ENCODE results near the gene BCL7C. TPM values are rescaled to one million over a fixed set of nuclear protein-coding genes. Genes with fewer than 3 reads are reported as not detected.

Gene BCL7C
- total and polyA plus RNA-seq, 2 of the 13 experiments (the other 11 are each of a cell fraction or from before 2014, with no cell fraction given): 17.7 to 33.8 TPM

DNA sequence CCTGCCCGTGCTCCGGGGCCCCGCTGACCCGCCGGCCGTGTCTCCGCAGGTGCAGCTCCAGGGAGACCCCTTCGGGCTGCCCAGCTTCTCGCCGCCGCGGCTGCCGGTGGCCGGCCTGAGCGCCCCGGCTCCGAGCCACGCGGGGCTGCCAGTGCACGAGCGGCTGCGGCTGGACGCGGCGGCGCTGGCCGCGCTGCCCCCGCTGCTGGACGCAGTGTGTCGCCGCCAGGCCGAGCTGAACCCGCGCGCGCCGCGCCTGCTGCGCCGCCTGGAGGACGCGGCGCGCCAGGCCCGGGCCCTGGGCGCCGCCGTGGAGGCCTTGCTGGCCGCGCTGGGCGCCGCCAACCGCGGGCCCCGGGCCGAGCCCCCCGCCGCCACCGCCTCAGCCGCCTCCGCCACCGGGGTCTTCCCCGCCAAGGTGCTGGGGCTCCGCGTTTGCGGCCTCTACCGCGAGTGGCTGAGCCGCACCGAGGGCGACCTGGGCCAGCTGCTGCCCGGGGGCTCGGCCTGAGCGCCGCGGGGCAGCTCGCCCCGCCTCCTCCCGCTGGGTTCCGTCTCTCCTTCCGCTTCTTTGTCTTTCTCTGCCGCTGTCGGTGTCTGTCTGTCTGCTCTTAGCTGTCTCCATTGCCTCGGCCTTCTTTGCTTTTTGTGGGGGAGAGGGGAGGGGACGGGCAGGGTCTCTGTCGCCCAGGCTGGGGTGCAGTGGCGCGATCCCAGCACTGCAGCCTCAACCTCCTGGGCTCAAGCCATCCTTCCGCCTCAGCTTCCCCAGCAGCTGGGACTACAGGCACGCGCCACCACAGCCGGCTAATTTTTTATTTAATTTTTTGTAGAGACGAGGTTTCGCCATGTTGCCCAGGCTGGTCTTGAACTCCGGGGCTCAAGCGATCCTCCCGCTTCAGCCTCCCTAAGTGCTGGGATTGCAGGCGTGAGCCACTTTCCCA is 8.4 kb upstream of the BCL7C start (continued):
- TF ChIP-seq, protein P1, sequence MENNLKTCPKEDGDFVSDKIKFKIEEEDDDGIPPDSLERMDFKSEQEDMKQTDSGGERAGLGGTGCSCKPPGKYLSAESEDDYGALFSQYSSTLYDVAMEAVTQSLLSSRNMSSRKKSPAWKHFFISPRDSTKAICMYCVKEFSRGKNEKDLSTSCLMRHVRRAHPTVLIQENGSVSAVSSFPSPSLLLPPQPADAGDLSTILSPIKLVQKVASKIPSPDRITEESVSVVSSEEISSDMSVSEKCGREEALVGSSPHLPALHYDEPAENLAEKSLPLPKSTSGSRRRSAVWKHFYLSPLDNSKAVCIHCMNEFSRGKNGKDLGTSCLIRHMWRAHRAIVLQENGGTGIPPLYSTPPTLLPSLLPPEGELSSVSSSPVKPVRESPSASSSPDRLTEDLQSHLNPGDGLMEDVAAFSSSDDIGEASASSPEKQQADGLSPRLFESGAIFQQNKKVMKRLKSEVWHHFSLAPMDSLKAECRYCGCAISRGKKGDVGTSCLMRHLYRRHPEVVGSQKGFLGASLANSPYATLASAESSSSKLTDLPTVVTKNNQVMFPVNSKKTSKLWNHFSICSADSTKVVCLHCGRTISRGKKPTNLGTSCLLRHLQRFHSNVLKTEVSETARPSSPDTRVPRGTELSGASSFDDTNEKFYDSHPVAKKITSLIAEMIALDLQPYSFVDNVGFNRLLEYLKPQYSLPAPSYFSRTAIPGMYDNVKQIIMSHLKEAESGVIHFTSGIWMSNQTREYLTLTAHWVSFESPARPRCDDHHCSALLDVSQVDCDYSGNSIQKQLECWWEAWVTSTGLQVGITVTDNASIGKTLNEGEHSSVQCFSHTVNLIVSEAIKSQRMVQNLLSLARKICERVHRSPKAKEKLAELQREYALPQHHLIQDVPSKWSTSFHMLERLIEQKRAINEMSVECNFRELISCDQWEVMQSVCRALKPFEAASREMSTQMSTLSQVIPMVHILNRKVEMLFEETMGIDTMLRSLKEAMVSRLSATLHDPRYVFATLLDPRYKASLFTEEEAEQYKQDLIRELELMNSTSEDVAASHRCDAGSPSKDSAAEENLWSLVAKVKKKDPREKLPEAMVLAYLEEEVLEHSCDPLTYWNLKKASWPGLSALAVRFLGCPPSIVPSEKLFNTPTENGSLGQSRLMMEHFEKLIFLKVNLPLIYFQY (CRISPR knock-in tag; IDR thresholded peaks at IDR 0.05; ENCODE audit: borderline replicate concordance): no peak
- TF ChIP-seq ZNF75D (CRISPR knock-in tag; IDR thresholded peaks at IDR 0.05; ENCODE audit: borderline replicate concordance) (no peak), ZNF720 (CRISPR knock-in tag; IDR thresholded peaks at IDR 0.05) (no peak), BCL6 (CRISPR knock-in tag; IDR thresholded peaks at IDR 0.05) (no peak), ISX (CRISPR knock-in tag; conservative IDR thresholded peaks at IDR 0.05) (no peak), TGIF2 (CRISPR knock-in tag; IDR thresholded peaks at IDR 0.05) (peak; percentile 61; the same call in 1 of the 2 replicates), ZNF33B (CRISPR knock-in tag; IDR thresholded peaks at IDR 0.05) (no peak), NFRKB (IDR thresholded peaks at IDR 0.05) (no peak), ZNF709 (CRISPR knock-in tag; IDR thresholded peaks at IDR 0.05) (no peak), ZSCAN12 (CRISPR knock-in tag; IDR thresholded peaks at IDR 0.05) (no peak), HNRNPH1 (optimal IDR thresholded peaks at IDR 0.05; ENCODE audit: low read depth, low read length) (no peak), ZNF724P (CRISPR knock-in tag; IDR thresholded peaks at IDR 0.05; ENCODE audit: borderline replicate concordance) (no peak), FOXA1 (IDR thresholded peaks at IDR 0.05) (no peak), FOXA1 (CRISPR knock-in tag; IDR thresholded peaks at IDR 0.05) (no peak), TCF12 (IDR thresholded peaks at IDR 0.05) (no peak), TCF12 (CRISPR knock-in tag; IDR thresholded peaks at IDR 0.05) (no peak), MED1 (CRISPR knock-in tag; IDR thresholded peaks at IDR 0.05) (peak; percentile 26; the same call in 1 of the 2 replicates)
- TF ChIP-seq, protein P2, sequence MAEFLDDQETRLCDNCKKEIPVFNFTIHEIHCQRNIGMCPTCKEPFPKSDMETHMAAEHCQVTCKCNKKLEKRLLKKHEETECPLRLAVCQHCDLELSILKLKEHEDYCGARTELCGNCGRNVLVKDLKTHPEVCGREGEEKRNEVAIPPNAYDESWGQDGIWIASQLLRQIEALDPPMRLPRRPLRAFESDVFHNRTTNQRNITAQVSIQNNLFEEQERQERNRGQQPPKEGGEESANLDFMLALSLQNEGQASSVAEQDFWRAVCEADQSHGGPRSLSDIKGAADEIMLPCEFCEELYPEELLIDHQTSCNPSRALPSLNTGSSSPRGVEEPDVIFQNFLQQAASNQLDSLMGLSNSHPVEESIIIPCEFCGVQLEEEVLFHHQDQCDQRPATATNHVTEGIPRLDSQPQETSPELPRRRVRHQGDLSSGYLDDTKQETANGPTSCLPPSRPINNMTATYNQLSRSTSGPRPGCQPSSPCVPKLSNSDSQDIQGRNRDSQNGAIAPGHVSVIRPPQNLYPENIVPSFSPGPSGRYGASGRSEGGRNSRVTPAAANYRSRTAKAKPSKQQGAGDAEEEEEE (CRISPR knock-in tag; IDR thresholded peaks at IDR 0.05; ENCODE audit: borderline replicate concordance): no peak
- TF ChIP-seq, protein P3, sequence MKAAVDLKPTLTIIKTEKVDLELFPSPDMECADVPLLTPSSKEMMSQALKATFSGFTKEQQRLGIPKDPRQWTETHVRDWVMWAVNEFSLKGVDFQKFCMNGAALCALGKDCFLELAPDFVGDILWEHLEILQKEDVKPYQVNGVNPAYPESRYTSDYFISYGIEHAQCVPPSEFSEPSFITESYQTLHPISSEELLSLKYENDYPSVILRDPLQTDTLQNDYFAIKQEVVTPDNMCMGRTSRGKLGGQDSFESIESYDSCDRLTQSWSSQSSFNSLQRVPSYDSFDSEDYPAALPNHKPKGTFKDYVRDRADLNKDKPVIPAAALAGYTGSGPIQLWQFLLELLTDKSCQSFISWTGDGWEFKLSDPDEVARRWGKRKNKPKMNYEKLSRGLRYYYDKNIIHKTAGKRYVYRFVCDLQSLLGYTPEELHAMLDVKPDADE (CRISPR knock-in tag; IDR thresholded peaks at IDR 0.05): no peak
- TF ChIP-seq, protein P4, sequence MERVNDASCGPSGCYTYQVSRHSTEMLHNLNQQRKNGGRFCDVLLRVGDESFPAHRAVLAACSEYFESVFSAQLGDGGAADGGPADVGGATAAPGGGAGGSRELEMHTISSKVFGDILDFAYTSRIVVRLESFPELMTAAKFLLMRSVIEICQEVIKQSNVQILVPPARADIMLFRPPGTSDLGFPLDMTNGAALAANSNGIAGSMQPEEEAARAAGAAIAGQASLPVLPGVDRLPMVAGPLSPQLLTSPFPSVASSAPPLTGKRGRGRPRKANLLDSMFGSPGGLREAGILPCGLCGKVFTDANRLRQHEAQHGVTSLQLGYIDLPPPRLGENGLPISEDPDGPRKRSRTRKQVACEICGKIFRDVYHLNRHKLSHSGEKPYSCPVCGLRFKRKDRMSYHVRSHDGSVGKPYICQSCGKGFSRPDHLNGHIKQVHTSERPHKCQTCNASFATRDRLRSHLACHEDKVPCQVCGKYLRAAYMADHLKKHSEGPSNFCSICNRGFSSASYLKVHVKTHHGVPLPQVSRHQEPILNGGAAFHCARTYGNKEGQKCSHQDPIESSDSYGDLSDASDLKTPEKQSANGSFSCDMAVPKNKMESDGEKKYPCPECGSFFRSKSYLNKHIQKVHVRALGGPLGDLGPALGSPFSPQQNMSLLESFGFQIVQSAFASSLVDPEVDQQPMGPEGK (CRISPR knock-in tag; IDR thresholded peaks at IDR 0.05): peak; percentile 14; the same call in 1 of the 2 replicates
- TF ChIP-seq, protein P5, sequence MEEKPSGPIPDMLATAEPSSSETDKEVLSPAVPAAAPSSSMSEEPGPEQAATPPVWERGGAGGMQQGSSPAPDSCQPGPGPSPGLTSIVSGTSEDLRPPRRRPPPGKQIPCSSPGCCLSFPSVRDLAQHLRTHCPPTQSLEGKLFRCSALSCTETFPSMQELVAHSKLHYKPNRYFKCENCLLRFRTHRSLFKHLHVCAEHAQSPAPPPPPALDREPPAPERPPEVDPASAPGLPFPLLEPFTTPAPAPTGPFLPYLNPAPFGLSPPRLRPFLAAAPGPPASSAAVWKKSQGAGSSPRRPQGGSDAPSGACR (CRISPR knock-in tag; IDR thresholded peaks at IDR 0.05): no peak

Measured in HepG2 (cell line).